ENCODE results near the gene PRKCA.

GRCh38 chr17:66687570-66688284 lies 385.3 kb downstream of the PRKCA start:
- TF ChIP-seq CTCF (IDR thresholded peaks at IDR 0.05) (no peak), POLR2A (IDR thresholded peaks at IDR 0.05; ENCODE audit: low read depth) (no peak), POLR2AphosphoS5 (IDR thresholded peaks at IDR 0.05) (no peak)
